IPS-NIHi7 (cell line): ENCODE results near the gene SEPTIN5.
"Not testable (repeated sequence)": the region's sequence is repeated elsewhere in the genome, so short reads cannot be mapped to it uniquely, and the experiment has no call there.

Experiments
- DNase-seq: peaks from one replicate; pipeline ENCODE4 v3.0.0; 2012; ENCODE audit warnings: mixed read lengths; ENCODE audit errors: extremely low spot score

SEPTIN5 gene

DNA sequence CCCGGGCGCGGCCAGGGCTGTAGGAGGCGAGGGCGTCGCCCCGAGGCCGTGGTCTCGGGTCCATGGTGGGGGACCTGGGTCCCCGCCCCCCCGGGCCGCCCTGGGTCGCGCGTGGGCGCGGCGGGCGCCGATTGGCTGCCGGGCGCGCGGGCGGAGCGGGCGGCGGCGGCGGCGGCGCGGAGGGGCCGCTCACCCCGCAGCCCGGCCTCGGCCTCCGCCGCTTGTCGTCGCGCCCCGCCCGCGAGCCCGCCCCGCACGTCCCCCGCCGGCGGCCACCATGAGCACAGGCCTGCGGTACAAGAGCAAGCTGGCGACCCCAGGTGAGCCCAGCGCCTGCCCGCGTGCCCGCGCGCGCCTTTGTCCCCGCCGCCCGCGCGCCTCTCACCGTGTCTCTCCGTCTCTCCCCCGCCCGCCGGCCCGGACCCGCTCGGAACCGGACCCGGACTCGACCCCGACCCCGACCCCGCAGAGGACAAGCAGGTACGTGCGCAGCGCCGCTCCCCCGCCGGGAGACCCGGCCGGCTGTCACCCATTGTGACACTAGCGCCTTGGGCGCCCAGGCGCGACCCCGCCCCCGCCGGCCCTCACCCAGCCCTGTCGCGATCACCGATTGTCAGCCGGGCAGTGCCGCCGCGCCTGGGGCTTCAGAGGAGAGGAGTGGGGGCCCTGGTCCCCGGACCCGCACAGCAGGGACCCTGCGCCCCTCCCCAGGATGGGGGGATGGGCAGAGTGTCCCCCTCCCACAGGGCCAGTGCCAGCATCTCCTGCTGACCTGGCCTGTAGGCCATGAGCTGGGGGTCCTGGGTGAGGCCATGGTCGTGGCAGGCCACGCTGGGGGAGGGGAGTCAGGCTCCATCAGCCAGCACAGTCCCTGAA is at the start of gene SEPTIN5:
Gene SEPTIN5 (plus strand): TSS at position 192 of the 876 bp plus-strand sequence. CDS start 86 bp downstream, at position 278.
- DNase-seq, result no peak

- DNase-seq, result no peak
Measured at GRCh38 chr22:19664951-19665783, 49.1 kb upstream of the SEPTIN5 start.

DNA sequence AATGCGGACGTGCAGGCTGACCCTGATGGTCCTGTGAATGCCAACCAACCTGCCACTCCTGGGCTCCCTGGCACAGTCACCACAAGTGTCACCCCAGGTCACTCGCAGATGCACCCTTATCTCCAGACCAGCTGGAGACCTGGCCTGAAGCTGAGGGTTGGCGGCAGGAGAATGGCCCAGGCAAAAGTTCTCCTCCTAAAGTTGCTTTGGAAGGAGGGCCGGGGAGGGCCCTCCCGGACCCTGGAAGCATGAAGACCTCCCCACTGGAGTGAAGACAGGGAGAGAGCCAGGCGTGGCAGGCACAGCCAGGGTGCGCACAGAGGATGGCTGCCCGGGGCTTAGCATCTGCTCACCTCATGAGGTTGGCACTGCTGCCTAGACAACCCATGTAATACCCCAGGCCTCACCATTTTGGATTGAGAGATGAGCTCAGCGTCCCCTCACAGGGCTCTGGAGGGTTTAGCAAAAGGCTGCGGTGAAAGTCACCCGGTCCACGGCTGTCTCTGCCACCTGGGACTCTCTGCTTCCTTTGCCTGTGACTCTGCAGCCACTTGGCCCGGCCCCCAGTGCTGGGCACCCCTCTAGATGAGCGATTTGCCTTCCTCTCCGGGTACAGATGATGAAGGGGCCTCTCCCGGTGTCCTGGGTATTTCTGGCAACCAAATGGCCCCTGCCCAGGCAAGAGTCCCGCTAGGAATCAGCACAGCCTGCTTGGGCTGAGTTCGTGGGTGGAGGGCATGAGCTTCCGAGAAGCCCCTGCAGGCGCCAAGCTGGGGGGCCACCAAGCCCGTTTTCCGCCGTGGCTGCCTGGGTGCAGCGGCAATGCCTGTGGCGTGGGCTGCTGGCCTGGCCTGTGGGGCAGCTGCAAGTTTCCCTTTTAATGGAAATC is 48.3 kb upstream of the SEPTIN5 start:
- no peak for DNase-seq

DNA sequence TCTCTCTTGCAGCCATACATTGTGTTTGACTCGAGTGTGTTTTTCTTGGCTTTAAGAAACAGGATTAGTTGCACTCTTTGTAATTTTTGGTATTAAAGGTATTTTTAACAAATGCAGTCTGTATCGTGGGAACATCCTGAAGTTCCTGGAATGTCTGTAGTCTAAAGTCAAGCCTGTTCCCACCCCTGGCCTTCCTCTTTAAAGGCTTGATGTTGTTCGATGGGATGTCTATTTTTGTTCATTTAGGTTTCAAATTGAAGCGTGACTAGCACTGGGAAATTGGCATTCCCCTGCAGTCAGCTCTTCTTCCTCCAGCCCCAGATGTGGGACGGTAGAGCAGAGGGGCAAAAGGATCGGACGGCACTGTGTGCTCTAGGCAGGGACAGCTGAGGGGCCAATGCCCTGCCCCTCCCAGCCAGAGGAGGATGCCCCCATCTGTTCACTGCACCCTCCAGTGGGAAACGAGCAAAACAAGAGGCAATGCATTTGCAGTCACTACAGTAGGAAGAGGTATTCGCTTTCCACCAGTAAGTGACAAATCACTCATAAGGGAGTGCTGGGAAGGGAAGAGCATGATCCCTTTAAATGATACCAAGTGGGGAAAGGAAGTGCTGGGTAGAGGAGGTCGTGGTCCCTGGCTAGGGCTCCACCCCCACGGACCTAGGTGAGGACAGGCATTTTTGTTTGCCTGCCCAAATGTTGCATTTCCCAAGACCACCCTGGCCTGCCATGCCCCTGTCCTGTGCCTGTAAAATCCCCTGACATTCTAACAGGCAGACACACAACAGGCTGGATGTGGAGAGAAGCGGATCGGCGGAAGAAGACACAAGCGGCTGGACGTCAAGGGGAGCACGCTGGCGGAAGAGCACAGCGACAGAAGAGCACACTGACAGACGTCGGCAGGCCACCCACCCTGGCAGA is 47.4 kb upstream of the SEPTIN5 start:
- DNase-seq, result no peak

- DNase-seq, result no peak
Measured at GRCh38 chr22:19667872-19668740, 46.2 kb upstream of the SEPTIN5 start.

GRCh38 chr22:19668748-19669147 is 45.6 kb upstream of the SEPTIN5 start:
- DNase-seq, result no peak

GRCh38 chr22:19669570-19669969 is 44.7 kb upstream of the SEPTIN5 start:
- DNase-seq, result no peak

GRCh38 chr22:19671316-19671715 is 43.0 kb upstream of the SEPTIN5 start:
- no peak for DNase-seq

- no peak for DNase-seq
Measured at GRCh38 chr22:19672054-19672776, 42.1 kb upstream of the SEPTIN5 start.

DNA sequence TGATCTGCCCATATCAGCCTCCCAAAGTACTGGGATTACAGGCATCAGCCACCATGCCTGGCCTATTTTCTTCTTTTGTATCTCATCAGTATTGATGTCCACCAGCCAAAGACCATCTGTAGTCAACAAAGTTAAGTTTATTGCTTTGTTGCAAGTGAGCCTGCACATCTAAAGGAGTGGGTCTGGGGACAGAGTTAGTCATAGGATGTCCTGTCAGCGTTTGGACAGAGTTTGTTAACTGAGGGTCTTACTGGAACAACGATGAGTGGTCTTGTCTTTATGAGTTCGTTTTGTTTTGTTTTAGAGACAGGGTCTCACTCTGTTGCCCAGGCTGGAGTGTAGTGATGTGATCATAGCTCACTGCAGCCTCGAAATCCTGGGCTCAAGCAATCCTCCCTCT is 40.6 kb upstream of the SEPTIN5 start:
- DNase-seq, result no peak

- DNase-seq, result no peak
Measured at GRCh38 chr22:19674129-19674928, 40.0 kb upstream of the SEPTIN5 start.

GRCh38 chr22:19674929-19675253 is 39.4 kb upstream of the SEPTIN5 start:
- DNase-seq, result no peak

DNA sequence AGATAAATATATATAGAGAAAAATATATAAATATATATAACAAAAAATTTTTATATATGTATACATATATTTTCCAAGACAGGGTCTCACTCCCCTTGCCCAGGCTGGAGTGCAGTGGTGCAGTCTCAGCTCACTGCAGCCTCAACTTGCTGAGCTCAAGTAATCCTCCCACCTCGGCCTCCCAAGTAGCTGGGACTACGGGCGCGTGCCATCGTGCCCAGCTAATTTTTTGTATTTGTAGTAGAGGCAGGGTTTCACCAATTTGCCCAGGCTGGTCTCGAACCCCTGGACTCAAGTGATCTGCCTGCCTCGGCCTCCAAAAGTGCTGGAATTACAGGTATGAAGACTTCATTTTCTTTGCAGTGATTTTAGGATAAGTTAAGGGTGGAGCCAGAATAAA is 38.9 kb upstream of the SEPTIN5 start:
- no peak for DNase-seq

GRCh38 chr22:19676437-19676836 is 37.9 kb upstream of the SEPTIN5 start:
- DNase-seq, result not testable (repeated sequence)

GRCh38 chr22:19678949-19679521 is 35.3 kb upstream of the SEPTIN5 start:
- no peak for DNase-seq

DNA sequence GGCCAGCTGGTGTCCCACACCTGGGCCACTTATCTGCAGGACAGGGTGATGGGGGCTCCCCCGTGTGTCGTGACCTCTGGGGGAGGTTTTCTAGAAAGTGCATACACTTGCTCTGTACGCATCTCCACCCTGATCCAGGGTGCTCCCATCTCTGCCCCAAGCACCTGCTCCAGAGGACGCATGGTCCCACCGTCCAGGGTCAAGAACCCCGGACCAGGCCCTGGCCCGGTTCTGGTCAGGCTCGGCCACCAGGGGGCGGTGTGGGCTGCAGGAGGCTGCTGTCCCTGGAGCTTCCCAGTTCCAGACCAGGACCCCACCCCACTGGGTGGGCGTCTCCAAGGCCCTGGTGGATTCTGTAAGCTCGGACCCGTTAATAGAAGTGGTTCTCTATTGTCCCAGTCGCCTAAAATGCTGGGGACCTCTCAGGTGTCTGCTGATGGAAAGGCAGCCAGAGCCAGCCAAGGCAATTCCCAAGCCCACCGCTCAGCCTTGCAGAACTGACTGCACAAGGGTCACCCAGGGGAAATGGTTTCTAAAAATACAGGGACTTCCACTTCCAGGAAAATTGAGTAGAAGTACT is 34.7 kb upstream of the SEPTIN5 start:
- DNase-seq, result peak; percentile 88

GRCh38 chr22:19680287-19680881 is 33.9 kb upstream of the SEPTIN5 start:
- DNase-seq, result no peak
